Loucy (cell line): Measurements from ENCODE around the gene NECTIN1.

Source experiments
- H2AFZ ChIP-seq: fragments of 200-600 bp; sonication (generic); 2 replicates; pipeline ENCODE4 v1.6.0; 2016; ENCODE audit warnings: antibody characterized with exemption, mild to moderate bottlenecking, low read length, moderate library complexity
- H3F3A ChIP-seq: fragments of 200-600 bp; 2 replicates; pipeline ENCODE4 v1.6.0; 2016; ENCODE audit warnings: antibody characterized with exemption, low read depth, mild to moderate bottlenecking
- H3K27me3 ChIP-seq: fragments of 200-600 bp; sonication (generic); 2 replicates; pipeline ENCODE4 v1.6.1; 2014; ENCODE audit warnings: low read length, mild to moderate bottlenecking; ENCODE audit not compliant: insufficient read depth, poor library complexity, severe bottlenecking
- H3K36me3 ChIP-seq: fragments of 200-600 bp; sonication (generic); 2 replicates; pipeline ENCODE4 v1.6.1; 2016; ENCODE audit warnings: low read length; ENCODE audit not compliant: insufficient read depth
- H3K4me1 ChIP-seq: fragments of 200-600 bp; sonication (generic); 2 replicates; pipeline ENCODE4 v1.5.1; 2014; ENCODE audit warnings: low read length, mild to moderate bottlenecking; ENCODE audit not compliant: insufficient read depth, poor library complexity, severe bottlenecking
- H3K4me2 ChIP-seq: fragments of 200-600 bp; sonication (generic); 2 replicates; pipeline ENCODE4 v1.6.0; 2014; ENCODE audit warnings: antibody characterized with exemption, low read length, low read depth, mild to moderate bottlenecking; ENCODE audit not compliant: poor library complexity, severe bottlenecking
- H3K4me3 ChIP-seq: fragments of 200-600 bp; sonication (generic); 2 replicates; pipeline ENCODE4 v1.5.1; 2014; ENCODE audit warnings: low read length, mild to moderate bottlenecking, mixed read lengths; ENCODE audit not compliant: poor library complexity, severe bottlenecking
- H3K79me2 ChIP-seq: fragments of 200-600 bp; sonication (generic); 2 replicates; pipeline ENCODE4 v1.6.1; 2014; ENCODE audit warnings: low read length; ENCODE audit not compliant: insufficient read depth
- H3K9ac ChIP-seq: fragments of 200-600 bp; sonication (generic); 2 replicates; pipeline ENCODE4 v1.6.0; 2014; ENCODE audit warnings: mild to moderate bottlenecking, low read depth, low read length, moderate library complexity; ENCODE audit not compliant: poor library complexity, severe bottlenecking
- H3K9me2 ChIP-seq: fragments of 200-600 bp; sonication (generic); replicated peaks from 2 replicates; pipeline ENCODE4 v1.6.1; 2016; ENCODE audit warnings: low read depth, low read length, mixed read lengths
- H3K9me3 ChIP-seq: fragments of 200-600 bp; sonication (generic); 2 replicates; pipeline ENCODE4 v1.6.1; 2014; ENCODE audit warnings: mild to moderate bottlenecking, antibody characterized with exemption, low read length, low read depth; ENCODE audit not compliant: insufficient read depth
- H4K20me1 ChIP-seq: fragments of 200-600 bp; sonication (generic); 2 replicates; pipeline ENCODE4 v1.6.0; 2014; ENCODE audit warnings: antibody characterized with exemption, low read length, mild to moderate bottlenecking; ENCODE audit not compliant: insufficient read depth, poor library complexity, severe bottlenecking
- CTCF ChIP-seq: fragments of 200-600 bp; sonication (generic); conservative IDR thresholded peaks from 2 replicates; pipeline ENCODE4 v1.5.1; 2014; ENCODE audit warnings: mild to moderate bottlenecking, antibody characterized with exemption, low read length
- EZH2phosphoT487 ChIP-seq: fragments of 200-600 bp; IDR thresholded peaks from 2 replicates; pipeline ENCODE4 v1.6.1; 2018; ENCODE audit warnings: antibody characterized with exemption, mild to moderate bottlenecking, moderate library complexity, borderline replicate concordance

NECTIN1 gene

GRCh38 chr11:119708384-119708783 is 20.6 kb downstream of the NECTIN1 start:
- H3K79me2 ChIP-seq, result peaks cover 97% of the 10 kb centered on the region
- H4K20me1 ChIP-seq, result peaks cover 74% of the 10 kb centered on the region
- no peaks in the 10 kb centered on the region for H3K9me2 ChIP-seq
- peaks cover 35% of the 10 kb centered on the region for H3K4me1 ChIP-seq
- TF ChIP-seq CTCF, result no peak
- TF ChIP-seq EZH2phosphoT487, result no peak
- H3K27me3 ChIP-seq, result no peaks in the 10 kb centered on the region
- no peak overlapping the region for H3K4me3 ChIP-seq
- H3K36me3 ChIP-seq, result peaks cover 31% of the 10 kb centered on the region; the same call in 1 of the 2 replicates
- H3K9ac ChIP-seq, result no peak overlapping the region
- no peak overlapping the region for H3K4me2 ChIP-seq
- H3F3A ChIP-seq, result no peaks in the 10 kb centered on the region
- no peak overlapping the region for H2AFZ ChIP-seq
- H3K9me3 ChIP-seq, result no peaks in the 10 kb centered on the region

GRCh38 chr11:119706887-119707286 is 22.1 kb downstream of the NECTIN1 start:
- Histone ChIP-seq H3K9ac (no peak overlapping the region), H3K36me3 (peaks cover 33% of the 10 kb centered on the region; the same call in 1 of the 2 replicates), H3K27me3 (no peaks in the 10 kb centered on the region), H3K4me1 (peaks cover 45% of the 10 kb centered on the region), H3K4me3 (no peak overlapping the region), H3K9me2 (no peaks in the 10 kb centered on the region), H3K4me2 (no peak overlapping the region), H3K9me3 (no peaks in the 10 kb centered on the region), H3K79me2 (peaks cover 98% of the 10 kb centered on the region), H3F3A (no peaks in the 10 kb centered on the region), H4K20me1 (peaks cover 66% of the 10 kb centered on the region), H2AFZ (no peak overlapping the region)
- peak; percentile 53 for TF ChIP-seq CTCF
- TF ChIP-seq EZH2phosphoT487, result no peak

GRCh38 chr11:119706029-119706428 is 23.0 kb downstream of the NECTIN1 start:
- peaks cover 60% of the 10 kb centered on the region for H4K20me1 ChIP-seq
- no peaks in the 10 kb centered on the region for H3K9me2 ChIP-seq
- TF ChIP-seq EZH2phosphoT487 (no peak), CTCF (no peak)
- H3K4me1 ChIP-seq, result peaks cover 48% of the 10 kb centered on the region
- H3K4me3 ChIP-seq, result no peak overlapping the region
- H3K27me3 ChIP-seq, result no peaks in the 10 kb centered on the region
- H3K79me2 ChIP-seq, result peaks cover 100% of the 10 kb centered on the region
- no peak overlapping the region for H2AFZ ChIP-seq
- no peak overlapping the region for H3K9ac ChIP-seq
- no peak overlapping the region for H3K4me2 ChIP-seq
- peaks cover 26% of the 10 kb centered on the region; the same call in 1 of the 2 replicates for H3K36me3 ChIP-seq
- H3F3A ChIP-seq, result no peaks in the 10 kb centered on the region
- H3K9me3 ChIP-seq, result no peaks in the 10 kb centered on the region
